GM21447 (cell line): ENCODE measurements around the gene GRHPR.
"Not testable (repeated sequence)": the region's sequence is repeated elsewhere in the genome, so short reads cannot be mapped to it uniquely, and the experiment has no call there.

ENCODE experiments used
- ATAC-seq: cut with Tn5 transposase; IDR thresholded peaks from one replicate; pipeline ENCODE4 v1.9.1; 2021; ENCODE audit not compliant: unreplicated experiment

The GRHPR gene

DNA sequence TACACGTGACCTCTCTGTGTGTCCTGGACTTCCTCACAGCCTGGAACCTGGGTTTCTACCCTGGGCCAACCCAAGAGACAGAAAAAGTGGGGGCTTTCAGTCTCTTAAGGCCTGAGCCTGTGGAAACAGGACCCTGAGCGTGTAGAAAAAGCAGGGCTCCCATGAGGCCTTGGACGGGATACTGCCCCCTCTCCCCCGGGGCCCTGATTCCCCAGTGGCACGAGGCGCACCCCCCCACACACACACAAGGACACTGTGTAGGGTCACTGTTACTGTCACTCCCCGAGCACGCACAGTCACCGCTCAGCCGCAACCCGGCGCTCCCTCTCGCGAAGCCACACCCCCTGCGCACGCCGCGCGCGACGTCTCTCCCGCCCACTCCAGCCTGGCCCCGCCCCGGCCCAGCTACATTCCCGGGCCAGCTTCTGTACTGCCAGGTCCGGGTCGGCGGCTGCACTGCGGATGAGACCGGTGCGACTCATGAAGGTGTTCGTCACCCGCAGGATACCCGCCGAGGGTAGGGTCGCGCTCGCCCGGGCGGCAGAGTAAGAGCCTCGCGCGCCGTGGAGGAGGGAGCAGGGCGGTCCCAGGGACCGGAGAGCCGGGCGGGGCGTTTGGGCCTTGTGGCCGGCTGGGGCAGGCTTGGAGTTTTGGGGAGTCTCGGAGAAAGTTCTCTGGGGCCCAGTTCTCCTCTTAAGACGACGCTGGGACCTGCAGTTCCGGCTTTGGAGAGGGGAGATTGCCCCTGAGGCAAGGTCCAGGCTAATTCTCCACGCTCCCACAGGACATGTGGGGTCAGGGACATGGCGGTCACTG lies at the start of gene GRHPR:
GRHPR (plus strand) TSS at position 408 of the 816 bp plus-strand sequence; CDS start at position 463, 55 bp downstream.
- ATAC-seq, result peak; percentile 94

DNA sequence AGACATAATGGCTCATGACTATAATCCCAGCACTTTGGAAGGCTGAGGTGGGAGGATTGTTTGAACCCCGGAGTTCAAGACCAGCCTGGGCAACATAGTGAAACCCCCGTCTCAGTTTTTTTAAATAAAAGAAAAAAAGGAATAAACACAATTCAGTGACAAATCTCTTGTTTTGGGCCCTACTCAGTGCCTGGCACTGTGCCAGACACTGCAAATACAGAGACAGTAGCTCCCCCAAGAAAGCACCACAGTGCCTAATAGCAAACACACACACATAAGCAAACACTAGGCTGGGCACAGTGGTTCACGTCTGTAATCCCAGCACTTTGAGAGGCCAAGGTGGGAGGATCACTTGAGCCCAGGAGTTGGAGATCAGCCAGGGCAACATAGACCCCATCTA lies 49.7 kb upstream of the GRHPR start:
- no peak for ATAC-seq

DNA sequence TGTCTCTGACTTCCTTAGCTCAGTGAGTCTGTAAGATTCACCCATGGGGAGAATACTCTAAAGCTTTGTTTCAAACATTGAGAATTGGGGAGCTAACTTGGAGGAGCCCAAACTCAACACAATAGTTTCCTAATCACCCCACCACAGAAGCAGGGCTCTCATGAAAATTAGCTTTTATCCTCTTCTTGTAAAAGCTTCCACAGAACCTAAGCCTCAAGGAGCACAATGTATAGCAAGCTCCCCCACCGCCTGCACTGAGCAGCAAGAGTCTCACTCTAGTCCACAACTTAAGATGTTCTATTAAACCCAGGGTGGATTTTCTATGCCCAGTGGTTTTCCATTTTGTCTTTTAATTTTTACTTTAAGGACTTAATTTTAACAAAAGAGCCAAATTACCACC lies 48.9 kb upstream of the GRHPR start:
- no peak for ATAC-seq

DNA sequence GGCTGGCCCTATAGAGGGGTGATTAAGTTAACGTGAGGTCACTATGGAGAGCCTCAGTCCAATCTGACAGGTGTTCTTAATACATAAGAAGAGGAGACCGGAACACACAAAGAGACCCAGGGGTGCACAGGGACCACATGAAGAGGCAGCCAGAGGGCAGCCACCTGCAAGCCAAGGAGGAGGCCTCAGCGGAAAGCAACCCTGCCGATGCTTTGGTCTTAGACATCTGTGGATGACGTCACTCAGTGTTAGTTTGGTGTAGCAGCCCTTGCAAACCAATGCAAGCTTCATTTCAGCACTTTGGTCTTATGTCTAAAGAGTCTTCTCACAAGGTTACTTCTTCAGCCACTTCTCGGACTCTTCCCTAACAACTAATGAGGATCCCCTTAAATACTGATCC lies 47.6 kb upstream of the GRHPR start:
- peak; percentile 39 for ATAC-seq

DNA sequence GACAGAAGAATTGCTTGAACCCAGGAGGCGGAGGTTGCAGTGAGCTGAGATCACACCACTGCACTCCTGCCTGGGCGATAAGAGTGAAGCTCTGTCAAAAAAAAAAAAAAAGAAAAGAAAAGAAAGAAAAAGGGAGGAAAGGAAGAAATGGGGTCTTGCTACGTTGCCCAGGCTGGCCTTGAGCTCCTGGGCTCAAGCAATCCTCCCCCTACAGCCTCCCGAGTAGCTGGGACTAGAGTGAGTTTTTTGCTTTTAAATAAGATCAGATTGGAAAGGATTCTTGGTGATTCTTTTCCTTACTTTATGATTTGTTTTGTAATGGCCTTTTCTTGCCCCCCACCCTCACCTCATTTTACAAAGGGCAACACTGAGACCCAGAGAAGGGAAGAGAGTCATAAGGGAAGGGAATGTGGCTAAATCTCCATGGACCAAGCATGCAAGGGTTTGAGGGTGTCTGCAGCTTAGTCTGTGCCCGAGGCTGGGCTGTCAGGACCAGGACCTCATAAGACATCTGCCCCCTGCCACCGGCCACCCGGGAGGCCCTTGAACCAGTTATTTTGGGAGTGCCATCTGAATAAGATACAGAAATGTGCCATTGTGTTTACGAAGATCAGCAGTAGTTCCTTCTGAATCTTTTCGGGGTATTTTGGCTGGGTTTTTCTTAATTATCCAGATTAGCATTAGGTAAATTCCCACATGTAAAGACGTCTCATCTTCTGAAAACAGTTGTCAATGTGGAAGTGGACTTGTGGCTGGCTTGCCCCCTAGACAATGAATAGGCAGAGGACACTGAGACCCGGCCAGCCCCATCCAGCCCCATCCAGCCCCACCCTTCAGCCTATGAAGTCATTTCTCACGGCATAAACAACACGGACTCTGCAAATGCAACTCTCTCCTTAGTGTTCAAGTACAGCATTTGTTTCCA lies 44.5 kb upstream of the GRHPR start:
- no peak for ATAC-seq

DNA sequence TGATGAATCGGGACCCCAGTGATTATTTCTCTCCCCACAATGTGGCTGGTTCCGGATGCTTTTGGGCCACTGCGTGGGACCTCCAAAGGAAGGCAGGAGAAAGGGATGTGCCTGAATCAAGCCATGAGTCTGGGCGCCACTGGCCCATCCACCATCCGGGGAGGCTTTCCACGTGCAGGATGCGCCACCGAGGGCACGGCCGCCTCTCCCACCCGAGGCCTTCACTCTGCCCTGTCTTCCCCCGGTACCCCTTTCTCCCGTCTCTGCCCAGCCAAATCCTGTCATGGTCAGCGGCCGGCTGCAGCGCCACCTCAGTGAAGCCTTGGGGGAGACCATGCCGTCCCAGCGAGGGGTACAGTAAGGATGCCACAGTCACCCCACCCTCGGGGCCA lies 43.9 kb upstream of the GRHPR start:
- no peak for ATAC-seq

DNA sequence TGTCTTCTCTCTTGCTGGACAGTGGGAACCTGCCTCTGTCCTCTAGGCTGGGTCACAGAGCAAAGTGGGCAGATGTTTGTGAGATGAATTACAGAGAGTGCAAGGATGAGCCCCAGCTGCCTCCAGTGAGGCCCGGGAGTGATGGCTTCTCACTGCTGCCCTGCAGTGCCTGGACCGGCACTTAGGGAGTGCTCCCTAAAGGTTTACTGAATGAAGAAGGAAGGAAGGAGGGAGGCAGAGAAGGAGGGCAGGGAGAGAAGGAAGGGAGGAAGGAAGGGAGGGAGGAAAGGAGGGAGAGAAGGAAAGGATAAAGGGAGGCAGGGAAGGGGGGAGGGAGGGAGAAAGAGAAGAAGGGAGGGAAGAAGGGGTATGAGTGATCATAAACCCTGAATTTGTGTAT lies 42.7 kb upstream of the GRHPR start:
- ATAC-seq, result no peak

DNA sequence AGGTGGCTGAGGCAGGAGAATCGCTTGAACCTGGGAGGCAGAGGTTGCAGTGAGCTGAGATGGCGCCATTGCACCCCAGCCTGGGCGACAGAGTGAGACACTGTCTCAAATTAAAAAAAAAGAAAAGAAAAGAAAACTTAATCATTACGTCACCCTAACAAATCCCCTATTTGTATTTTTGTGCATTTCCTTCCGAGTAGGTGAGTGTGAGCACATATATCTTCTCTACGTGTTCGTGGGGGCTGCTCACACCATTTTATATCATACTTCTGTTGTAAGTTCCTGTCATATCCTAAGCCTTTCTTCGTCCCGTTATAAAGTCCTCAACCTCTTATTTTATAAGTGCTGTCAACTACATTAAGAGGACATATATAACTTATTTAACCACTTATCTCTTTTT lies 41.9 kb upstream of the GRHPR start:
- ATAC-seq, result no peak

DNA sequence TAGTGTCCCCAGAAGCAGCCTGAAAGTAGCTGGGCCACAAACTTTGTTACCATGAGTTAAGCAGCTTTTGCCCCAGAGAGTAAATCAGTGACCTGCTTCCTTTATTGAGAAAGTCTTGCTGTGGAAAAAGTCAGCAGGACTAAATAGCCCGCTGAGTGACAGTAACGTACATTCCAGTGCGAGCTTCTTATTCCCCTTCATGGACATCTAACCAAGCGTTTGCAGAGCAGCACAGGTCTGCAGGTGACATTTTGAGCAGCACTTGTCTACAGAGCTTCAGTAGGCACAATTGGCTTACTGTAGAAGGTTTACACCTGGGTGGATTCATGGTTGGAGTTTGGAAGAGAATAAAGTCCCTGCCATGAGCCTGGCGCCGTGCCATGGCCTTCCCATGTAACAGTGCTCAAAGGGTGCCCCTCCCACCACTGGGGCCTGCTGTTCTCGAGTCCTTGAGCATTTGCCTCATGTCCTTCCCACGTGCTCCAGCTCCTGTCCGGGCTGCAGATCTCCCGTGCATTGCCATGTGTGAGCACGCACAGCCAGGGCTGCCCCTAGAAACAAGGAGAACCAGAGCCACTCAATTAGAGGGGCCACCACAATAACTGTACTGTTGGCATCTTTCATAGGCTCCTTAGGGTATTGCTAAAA lies 41.3 kb upstream of the GRHPR start:
- no peak for ATAC-seq

DNA sequence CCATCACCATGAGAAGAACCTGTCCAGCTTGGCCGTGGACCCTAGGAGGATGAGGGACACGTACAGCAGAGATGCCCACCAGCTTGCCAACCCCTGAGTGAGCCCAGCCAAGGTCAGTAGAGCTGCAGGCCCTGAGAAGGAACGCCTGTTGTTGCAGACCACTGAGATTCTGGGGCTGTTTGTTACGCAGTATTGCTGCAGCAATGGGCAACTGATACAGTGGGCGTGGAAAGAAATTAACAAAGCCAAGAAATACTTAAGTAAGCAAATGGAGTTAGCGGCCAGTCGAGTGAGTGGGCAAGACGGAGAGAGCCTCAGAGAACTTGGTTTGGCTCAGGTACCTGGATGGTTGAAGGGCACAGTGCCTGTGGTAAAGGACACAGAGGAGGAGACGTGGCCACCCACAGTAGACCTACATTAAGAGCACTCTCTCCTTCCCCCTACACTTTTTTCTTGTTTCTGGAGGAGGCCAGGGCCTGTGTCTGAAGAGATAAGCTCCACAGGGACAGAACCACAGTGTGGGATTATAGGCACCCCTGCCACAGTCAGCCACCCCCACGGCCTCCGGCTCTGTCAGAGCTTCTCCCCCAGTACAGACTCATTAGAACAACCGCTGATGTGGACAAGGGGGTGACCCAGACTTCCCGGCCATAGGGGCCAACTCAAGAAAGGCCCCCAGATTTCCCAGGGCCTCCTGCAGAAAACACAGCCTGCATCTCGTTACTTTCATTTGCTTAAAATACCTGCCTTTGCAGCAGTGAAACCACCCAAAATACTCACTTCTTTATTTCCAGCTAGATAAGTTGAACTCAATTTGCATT lies 40.1 kb upstream of the GRHPR start:
- no peak for ATAC-seq

DNA sequence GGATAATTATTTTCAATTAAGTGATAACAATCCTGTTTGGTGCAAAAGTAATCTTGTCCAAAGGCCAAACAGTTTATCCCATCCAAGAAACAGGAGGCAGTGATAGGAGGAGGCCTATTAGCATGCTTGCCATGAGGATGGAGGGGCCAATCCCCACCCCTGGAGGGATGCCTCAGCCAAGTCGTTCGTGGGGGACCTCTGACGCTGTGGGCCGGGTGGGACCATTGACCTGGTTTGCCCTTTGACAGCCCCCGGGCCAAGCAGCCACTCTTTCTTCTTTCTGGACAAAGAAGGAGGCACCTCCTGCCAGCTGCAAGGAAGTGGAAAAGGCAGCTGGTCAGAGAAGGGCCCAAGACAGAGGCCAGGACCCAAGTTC lies 39.5 kb upstream of the GRHPR start:
- no peak for ATAC-seq

DNA sequence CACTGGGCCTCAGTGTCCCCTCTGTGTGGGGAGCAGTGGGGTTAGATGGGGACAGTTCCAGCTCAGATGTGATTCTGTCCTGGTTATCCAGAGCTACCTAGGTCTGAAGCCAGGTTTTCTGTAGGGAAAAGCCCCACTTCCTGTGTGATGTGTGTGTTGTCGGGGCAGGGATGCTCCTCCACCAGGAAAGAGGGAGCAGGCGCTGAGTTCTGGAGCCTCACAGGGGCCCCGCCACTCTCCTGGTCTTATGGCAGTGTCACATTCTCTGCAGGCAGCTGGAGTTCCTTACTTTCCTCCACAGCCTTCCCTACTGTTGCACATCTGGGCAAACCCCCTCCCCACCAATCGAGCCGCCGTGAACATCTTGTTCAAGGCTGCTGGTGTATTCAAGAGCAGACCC lies 39.1 kb upstream of the GRHPR start:
- no peak for ATAC-seq

DNA sequence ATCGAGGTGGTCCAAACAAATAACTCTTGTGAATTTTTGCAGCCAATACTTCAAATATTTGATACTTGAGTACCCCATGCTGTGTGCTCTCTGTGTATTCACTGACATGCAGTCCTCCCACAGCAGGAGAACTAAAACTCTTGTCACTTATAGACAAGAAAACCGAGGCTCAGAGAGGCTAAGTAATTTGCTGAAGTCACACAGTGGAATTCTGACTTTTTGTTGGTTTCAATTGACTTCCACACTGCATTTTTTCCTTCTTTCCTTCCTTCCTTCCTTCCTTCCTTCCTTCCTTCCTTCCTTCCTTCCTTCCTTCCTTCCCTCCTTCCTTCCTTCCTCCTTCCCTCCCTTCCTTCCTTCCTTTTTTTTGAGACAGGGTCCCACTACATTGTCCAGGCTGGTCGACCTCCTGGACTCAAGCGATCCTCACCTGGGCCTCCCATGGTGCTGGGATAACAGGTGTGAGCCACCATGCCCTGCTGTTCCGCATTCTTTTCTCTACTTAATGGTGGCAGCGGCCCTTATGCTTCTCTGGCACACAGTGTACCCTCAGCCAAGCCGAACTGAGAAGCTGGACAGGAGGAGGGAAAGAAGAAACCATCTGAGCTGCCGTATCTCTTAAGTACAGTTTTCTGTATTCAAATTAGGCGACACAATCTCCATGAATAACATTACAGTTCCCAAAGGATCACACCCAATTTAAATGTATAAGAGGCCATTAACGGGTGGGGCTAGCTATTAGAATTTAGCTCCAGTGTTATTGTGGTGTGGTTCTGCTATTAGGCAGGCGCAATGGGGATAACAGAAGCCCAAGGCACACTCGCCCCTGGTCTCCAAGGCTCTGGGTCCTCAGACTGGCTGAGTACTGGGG lies 38.4 kb upstream of the GRHPR start:
- no peak for ATAC-seq

DNA sequence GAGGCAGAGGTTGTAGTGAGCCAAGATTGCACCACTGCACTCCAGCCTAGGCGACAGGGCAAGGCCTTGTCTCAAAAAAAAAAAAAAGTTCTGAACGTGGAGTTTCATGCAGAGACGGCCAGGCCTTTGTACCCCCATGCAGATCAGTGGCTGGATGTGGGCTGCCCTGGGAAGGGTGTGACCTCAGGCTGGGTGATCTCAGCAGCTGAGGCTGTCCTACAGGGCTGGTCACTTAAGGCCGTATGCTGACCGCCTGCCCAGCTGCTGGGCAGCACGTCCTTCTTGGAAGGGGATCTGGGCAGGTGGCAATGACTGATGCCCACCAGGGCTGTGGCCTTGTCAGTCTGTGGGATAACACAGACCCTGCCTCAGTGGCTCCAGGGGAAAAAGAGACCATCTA lies 37.2 kb upstream of the GRHPR start:
- no peak for ATAC-seq

DNA sequence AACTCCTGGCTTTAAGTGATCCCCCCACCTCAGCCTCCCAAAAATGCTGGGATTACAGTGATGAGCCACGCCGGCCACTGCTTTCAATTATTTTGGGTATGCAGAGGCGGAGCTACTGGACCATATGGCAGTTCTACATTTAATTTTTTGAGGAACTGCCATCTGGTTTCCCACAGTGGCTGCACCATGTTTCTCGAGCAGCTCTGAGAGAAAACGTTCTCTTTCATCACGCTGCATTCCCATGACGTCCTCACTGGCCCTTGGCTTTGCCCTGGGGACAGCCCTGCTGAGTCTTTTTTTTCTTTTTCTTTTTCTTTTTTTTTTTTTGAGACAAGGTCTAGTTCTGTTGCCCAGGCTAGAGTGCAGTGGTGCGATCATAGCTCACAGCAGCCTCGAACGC lies 35.5 kb upstream of the GRHPR start:
- ATAC-seq, result no peak

DNA sequence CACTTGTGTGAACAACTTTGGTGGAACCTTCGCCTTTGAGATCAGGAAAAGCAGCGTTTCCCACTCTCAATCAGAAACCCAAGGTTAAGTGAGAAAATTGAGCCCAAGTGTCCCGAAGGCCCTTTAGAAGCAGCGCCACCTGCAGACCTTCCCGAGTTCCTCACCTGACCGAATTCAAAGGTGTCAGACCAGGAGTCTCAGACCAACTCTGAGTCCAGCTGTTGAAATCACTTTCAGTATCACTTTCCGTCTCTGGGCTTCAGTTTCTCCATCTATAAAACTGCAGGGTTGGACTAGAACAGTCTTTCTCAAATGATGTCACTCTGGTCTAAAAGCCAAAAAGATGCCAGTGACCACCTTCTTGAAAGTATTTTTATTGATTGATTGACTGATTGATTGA lies 31.7 kb upstream of the GRHPR start:
- peak; percentile 87 for ATAC-seq

DNA sequence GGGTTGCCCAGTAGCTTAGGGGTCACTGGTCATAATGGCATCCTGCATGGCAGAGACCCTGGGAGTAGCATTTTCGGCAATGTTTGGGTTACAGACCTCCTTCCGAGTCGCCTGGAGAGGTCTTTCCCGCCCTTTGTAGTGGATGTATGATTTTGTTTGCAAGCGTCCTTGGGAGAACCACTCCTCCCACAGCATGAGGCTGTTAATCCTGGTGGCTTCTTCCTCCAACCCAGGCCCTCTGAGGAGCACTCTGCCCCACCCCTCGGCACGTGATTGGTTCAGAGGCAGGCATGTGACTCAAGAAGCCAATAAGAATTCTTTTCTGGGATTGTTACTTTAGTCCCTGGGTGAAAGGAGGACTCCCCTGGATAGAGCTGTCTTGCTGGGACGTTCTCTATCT lies 30.2 kb upstream of the GRHPR start:
- ATAC-seq, result no peak

DNA sequence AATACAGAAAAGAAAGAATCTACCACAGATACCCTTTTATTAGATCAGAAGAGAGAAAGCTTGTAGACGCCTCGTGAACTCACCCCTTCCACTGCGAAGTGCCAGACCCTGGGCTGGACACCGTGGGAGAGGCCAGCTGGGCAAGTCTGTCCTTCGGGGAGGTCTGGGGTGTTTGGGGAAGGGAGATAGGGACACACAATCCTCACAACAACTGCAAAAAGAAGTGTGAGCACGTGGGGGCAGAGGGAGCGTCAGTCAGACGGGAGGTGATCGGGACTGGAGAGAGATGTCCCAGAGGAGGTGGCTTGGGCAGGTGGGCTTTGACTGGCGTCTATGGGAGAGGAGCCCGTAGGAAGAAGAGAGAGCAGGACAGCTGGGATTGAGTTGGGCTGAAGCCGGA lies 27.3 kb upstream of the GRHPR start:
- no peak for ATAC-seq

DNA sequence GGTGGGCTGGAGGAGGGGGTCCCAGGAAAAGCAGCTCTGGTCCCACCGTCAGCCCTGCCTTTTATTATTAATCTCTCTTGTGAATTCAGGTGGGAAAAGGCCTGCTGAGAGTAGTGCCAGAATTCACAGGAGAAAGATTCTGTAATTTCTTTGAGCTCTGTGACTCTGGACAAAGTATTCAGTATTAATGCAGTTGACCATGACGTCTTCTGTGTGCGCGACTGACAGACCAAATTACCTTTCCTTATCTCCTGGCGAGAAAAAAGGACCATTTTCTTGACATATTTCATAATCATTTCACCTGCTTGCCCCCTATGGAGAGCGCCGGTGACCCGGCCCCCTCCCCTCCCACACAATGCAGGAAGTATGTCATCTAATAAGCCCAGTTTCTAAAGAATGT lies 26.8 kb upstream of the GRHPR start:
- ATAC-seq, result no peak

DNA sequence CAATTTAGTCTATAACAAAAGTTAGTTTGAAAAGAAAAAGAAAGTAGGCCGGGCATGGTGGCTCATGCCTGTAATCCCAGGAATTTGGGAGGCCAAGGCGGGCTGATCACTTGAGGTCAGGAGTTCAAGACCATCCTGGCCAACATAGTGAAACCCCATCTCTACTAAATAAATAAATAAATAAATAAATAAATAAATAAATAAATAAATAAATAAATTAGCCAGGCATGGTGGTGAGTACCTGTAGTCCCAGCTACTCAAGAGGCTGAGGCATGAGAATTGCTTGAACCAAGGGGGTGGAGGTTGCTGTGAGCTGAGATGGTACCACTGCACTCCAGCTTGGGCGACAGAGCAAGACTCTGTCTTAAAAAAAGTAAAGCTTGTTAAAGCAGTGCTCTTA lies 24.5 kb upstream of the GRHPR start:
- ATAC-seq, result not testable (repeated sequence)
